ENCODE data around the gene CREB5.

The CREB5 gene

GRCh38 chr7:28407651-28408050 is 4.7 kb upstream of the CREB5 start:
- Histone ChIP-seq H3K27ac (ENCODE audit: low read depth, low read length) (no peak overlapping the region), H3K9ac (ENCODE audit: low read depth, low read length) (no peak overlapping the region), H3K4me1 (ENCODE audit: insufficient read depth, low read length) (peaks cover 10% of the 10 kb centered on the region), H3K27me3 (ENCODE audit: insufficient read depth, low read length) (peaks cover 63% of the 10 kb centered on the region), H3K9me3 (ENCODE audit: insufficient read depth, low read depth, low read length) (no peaks in the 10 kb centered on the region), H3K4me3 (ENCODE audit: low read length) (no peak overlapping the region; the same call in 1 of the 2 replicates), H3K36me3 (ENCODE audit: insufficient read depth, low read length) (no peaks in the 10 kb centered on the region)
- WGBS: 91% methylated on average over 2 of the region's 2 CpGs

- peaks cover 12% of the 10 kb centered on the region for H3K4me1 ChIP-seq (ENCODE audit: insufficient read depth, low read length)
- H3K36me3 ChIP-seq (ENCODE audit: insufficient read depth, low read length): no peaks in the 10 kb centered on the region
- no peak overlapping the region for H3K27ac ChIP-seq (ENCODE audit: low read depth, low read length)
- H3K9me3 ChIP-seq (ENCODE audit: insufficient read depth, low read depth, low read length): no peaks in the 10 kb centered on the region
- WGBS: 13% methylated on average over 26 of the region's 27 CpGs
- H3K4me3 ChIP-seq (ENCODE audit: low read length): peak overlapping the region; percentile 75
- H3K9ac ChIP-seq (ENCODE audit: low read depth, low read length): no peak overlapping the region
- peaks cover 69% of the 10 kb centered on the region for H3K27me3 ChIP-seq (ENCODE audit: insufficient read depth, low read length)
These were observed 4.0 kb upstream of the CREB5 start for GRCh38 chr7:28408105-28408959.

GRCh38 chr7:28408960-28409715 is 3.2 kb upstream of the CREB5 start:
- WGBS: under 1% methylated on average over 51 of the region's 51 CpGs
- Histone ChIP-seq H3K36me3 (ENCODE audit: insufficient read depth, low read length) (no peaks in the 10 kb centered on the region), H3K4me3 (ENCODE audit: low read length) (peak overlapping the region; percentile 75), H3K27ac (ENCODE audit: low read depth, low read length) (no peak overlapping the region), H3K27me3 (ENCODE audit: insufficient read depth, low read length) (peaks cover 76% of the 10 kb centered on the region), H3K4me1 (ENCODE audit: insufficient read depth, low read length) (peaks cover 12% of the 10 kb centered on the region), H3K9me3 (ENCODE audit: insufficient read depth, low read depth, low read length) (no peaks in the 10 kb centered on the region), H3K9ac (ENCODE audit: low read depth, low read length) (peak overlapping the region; percentile 53)

GRCh38 chr7:28409716-28410627 is 2.3 kb upstream of the CREB5 start:
- no peak overlapping the region for H3K27ac ChIP-seq (ENCODE audit: low read depth, low read length)
- peak overlapping the region; percentile 53 for H3K9ac ChIP-seq (ENCODE audit: low read depth, low read length)

GRCh38 chr7:28410628-28411531 is 1.4 kb upstream of the CREB5 start:
- peaks cover 76% of the 10 kb centered on the region for H3K27me3 ChIP-seq (ENCODE audit: insufficient read depth, low read length)
- no peak overlapping the region for H3K27ac ChIP-seq (ENCODE audit: low read depth, low read length)
- H3K4me1 ChIP-seq (ENCODE audit: insufficient read depth, low read length): peaks cover 12% of the 10 kb centered on the region
- H3K9me3 ChIP-seq (ENCODE audit: insufficient read depth, low read depth, low read length): no peaks in the 10 kb centered on the region
- H3K36me3 ChIP-seq (ENCODE audit: insufficient read depth, low read length): no peaks in the 10 kb centered on the region
- 6% methylated on average over 25 of the region's 28 CpGs for WGBS
- H3K9ac ChIP-seq (ENCODE audit: low read depth, low read length): no peak overlapping the region
- peak overlapping the region; percentile 75 for H3K4me3 ChIP-seq (ENCODE audit: low read length)

More at GRCh38 chr7:28409716-28410627, 2.3 kb upstream of the CREB5 start:
- H3K9me3 ChIP-seq (ENCODE audit: insufficient read depth, low read depth, low read length): no peaks in the 10 kb centered on the region
- H3K36me3 ChIP-seq (ENCODE audit: insufficient read depth, low read length): no peaks in the 10 kb centered on the region
- H3K4me3 ChIP-seq (ENCODE audit: low read length): peak overlapping the region; percentile 75
- under 1% methylated on average over 92 of the region's 92 CpGs for WGBS
- H3K27me3 ChIP-seq (ENCODE audit: insufficient read depth, low read length): peaks cover 76% of the 10 kb centered on the region
- H3K4me1 ChIP-seq (ENCODE audit: insufficient read depth, low read length): peaks cover 12% of the 10 kb centered on the region

- no peak overlapping the region for H3K4me3 ChIP-seq (ENCODE audit: low read length)
- peaks cover 58% of the 10 kb centered on the region for H3K27me3 ChIP-seq (ENCODE audit: insufficient read depth, low read length)
- no peak overlapping the region for H3K9ac ChIP-seq (ENCODE audit: low read depth, low read length)
- no peaks in the 10 kb centered on the region for H3K9me3 ChIP-seq (ENCODE audit: insufficient read depth, low read depth, low read length)
- WGBS: no CpG with 5 or more reads among the region's 1 CpG
- H3K4me1 ChIP-seq (ENCODE audit: insufficient read depth, low read length): peaks cover 12% of the 10 kb centered on the region
- no peak overlapping the region for H3K27ac ChIP-seq (ENCODE audit: low read depth, low read length)
- H3K36me3 ChIP-seq (ENCODE audit: insufficient read depth, low read length): no peaks in the 10 kb centered on the region
These were observed 693 bp downstream of the CREB5 start for GRCh38 chr7:28413011-28413410.

- WGBS: no CpG with 5 or more reads among the region's 1 CpG
- no peaks in the 10 kb centered on the region for H3K36me3 ChIP-seq (ENCODE audit: insufficient read depth, low read length)
- H3K27me3 ChIP-seq (ENCODE audit: insufficient read depth, low read length): peaks cover 45% of the 10 kb centered on the region
- no peaks in the 10 kb centered on the region for H3K9me3 ChIP-seq (ENCODE audit: insufficient read depth, low read depth, low read length)
- peaks cover 12% of the 10 kb centered on the region for H3K4me1 ChIP-seq (ENCODE audit: insufficient read depth, low read length)
- no peak overlapping the region for H3K27ac ChIP-seq (ENCODE audit: low read depth, low read length)
- no peak overlapping the region for H3K4me3 ChIP-seq (ENCODE audit: low read length)
- no peak overlapping the region for H3K9ac ChIP-seq (ENCODE audit: low read depth, low read length)
These were observed 2.1 kb downstream of the CREB5 start for GRCh38 chr7:28414453-28414852.

- Histone ChIP-seq H3K9me3 (ENCODE audit: insufficient read depth, low read depth, low read length) (no peaks in the 10 kb centered on the region), H3K4me3 (ENCODE audit: low read length) (no peak overlapping the region), H3K36me3 (ENCODE audit: insufficient read depth, low read length) (no peaks in the 10 kb centered on the region), H3K4me1 (ENCODE audit: insufficient read depth, low read length) (peaks cover 5% of the 10 kb centered on the region; the same call in 1 of the 2 replicates), H3K27me3 (ENCODE audit: insufficient read depth, low read length) (peaks cover 15% of the 10 kb centered on the region), H3K9ac (ENCODE audit: low read depth, low read length) (no peak overlapping the region), H3K27ac (ENCODE audit: low read depth, low read length) (no peak overlapping the region)
- 82% methylated on average over 3 of the region's 5 CpGs for WGBS
These were observed 5.1 kb downstream of the CREB5 start for GRCh38 chr7:28417321-28417940.

GRCh38 chr7:28418311-28418710 is 6.0 kb downstream of the CREB5 start:
- H3K4me1 ChIP-seq (ENCODE audit: insufficient read depth, low read length): no peaks in the 10 kb centered on the region
- peaks cover 6% of the 10 kb centered on the region for H3K27me3 ChIP-seq (ENCODE audit: insufficient read depth, low read length)
- H3K27ac ChIP-seq (ENCODE audit: low read depth, low read length): no peak overlapping the region
- no peak overlapping the region for H3K9ac ChIP-seq (ENCODE audit: low read depth, low read length)
- H3K4me3 ChIP-seq (ENCODE audit: low read length): no peak overlapping the region
- no peaks in the 10 kb centered on the region for H3K36me3 ChIP-seq (ENCODE audit: insufficient read depth, low read length)
- no peaks in the 10 kb centered on the region for H3K9me3 ChIP-seq (ENCODE audit: insufficient read depth, low read depth, low read length)
- no CpG with 5 or more reads among the region's 2 CpGs for WGBS

GRCh38 chr7:28418966-28419365 is 6.6 kb downstream of the CREB5 start:
- no peak overlapping the region for H3K4me3 ChIP-seq (ENCODE audit: low read length)
- H3K36me3 ChIP-seq (ENCODE audit: insufficient read depth, low read length): no peaks in the 10 kb centered on the region
- no peaks in the 10 kb centered on the region for H3K27me3 ChIP-seq (ENCODE audit: insufficient read depth, low read length)
- no peak overlapping the region for H3K9ac ChIP-seq (ENCODE audit: low read depth, low read length)
- H3K27ac ChIP-seq (ENCODE audit: low read depth, low read length): no peak overlapping the region
- no peaks in the 10 kb centered on the region for H3K4me1 ChIP-seq (ENCODE audit: insufficient read depth, low read length)
- H3K9me3 ChIP-seq (ENCODE audit: insufficient read depth, low read depth, low read length): no peaks in the 10 kb centered on the region
- WGBS: 77% methylated on average over 1 of the region's 1 CpG
